Natural killer cell (primary cell): ENCODE results near the gene PHLPP1. TPM values are rescaled to one million over a fixed set of nuclear protein-coding genes. Genes with fewer than 3 reads are reported as not detected.
A peak's percentile ranks its signal among the peaks of the same experiment; 100 is the strongest.

Source experiments
- ATAC-seq, 3 donors: fragments of 150-1000 bp in 2 of 3; fragments of 200-7000 bp in 1 of 3; cut with Tn5 transposase; 1 replicate in 1 of 3; 2 replicates in 2 of 3; pipeline ENCODE4 v1.10.0; 2021; ENCODE audit warnings: mild to moderate bottlenecking in 2 of 3, moderate library complexity in 2 of 3
- DNase-seq, 2 donors: peaks; one replicate each; pipeline versions ENCODE4 v3.0.0 to v3.0.0-alpha.2; 2013 to 2021; ENCODE audit warnings: mixed read lengths in 1 of 2
- H3K27ac ChIP-seq: one replicate; pipeline ENCODE4 v1.5.1; 2013; ENCODE audit warnings: mild to moderate bottlenecking, low read length
- H3K27me3 ChIP-seq: one replicate; pipeline ENCODE4 v1.6.1; 2013; ENCODE audit warnings: low read length; ENCODE audit not compliant: control insufficient read depth, insufficient read depth
- H3K36me3 ChIP-seq: one replicate; pipeline ENCODE4 v1.6.1; 2013; ENCODE audit warnings: low read length; ENCODE audit not compliant: control insufficient read depth, insufficient read depth
- H3K4me1 ChIP-seq: one replicate; pipeline ENCODE4 v1.6.1; 2013; ENCODE audit warnings: low read length; ENCODE audit not compliant: control insufficient read depth, insufficient read depth
- H3K4me3 ChIP-seq: one replicate; pipeline ENCODE4 v1.5.1; 2013; ENCODE audit warnings: low read length
- H3K9me3 ChIP-seq: one replicate; pipeline ENCODE4 v1.6.1; 2013; ENCODE audit warnings: low read length; ENCODE audit not compliant: control insufficient read depth, insufficient read depth
- H3K27ac Mint-ChIP-seq, 2 donors: one replicate each; pipeline ENCODE4 v1.8.0; 2022; ENCODE audit warnings: mild to moderate bottlenecking in 2 of 2, mixed read lengths in 2 of 2, moderate library complexity in 1 of 2
- H3K27me3 Mint-ChIP-seq, 2 donors: one replicate each; pipeline ENCODE4 v1.8.0; 2022; ENCODE audit warnings: low read depth in 2 of 2, mixed read lengths in 2 of 2
- H3K36me3 Mint-ChIP-seq: one replicate; pipeline ENCODE4 v1.8.0; 2022; ENCODE audit warnings: mixed read lengths
- H3K4me1 Mint-ChIP-seq, 2 donors: one replicate each; pipeline ENCODE4 v1.8.0; 2022; ENCODE audit warnings: mixed read lengths in 2 of 2
- H3K4me3 Mint-ChIP-seq: one replicate; pipeline ENCODE4 v1.8.0; 2022; ENCODE audit warnings: mild to moderate bottlenecking, moderate library complexity, mixed read lengths
- H3K9me3 Mint-ChIP-seq, 2 donors: one replicate each; pipeline ENCODE4 v1.8.0; 2022; ENCODE audit warnings: mixed read lengths in 2 of 2
- CTCF ChIP-seq: fragments of 200-600 bp; IDR thresholded peaks from one replicate; pipeline ENCODE4 v1.8.0; 2022; ENCODE audit warnings: antibody characterized with exemption
- WGBS: methylation state at CpG from one replicate; pipeline ENCODE4 v1.1.7; 2013; ENCODE audit warnings: missing lambda C conversion rate; ENCODE audit not compliant: insufficient coverage; 5-methylcytosine and 5-hydroxymethylcytosine counted together
- intact Hi-C: fragments of 100-400 bp; cut with micrococcal nuclease; formaldehyde crosslinking; loops from one replicate; pipeline ENCODE4 v1.14.2; 2022
- total RNA-seq, 4 donors: library from RNA; stranded (reverse); fragments of 120-200 nt in 1 of 4; gene quantifications; one replicate each; pipeline versions ENCODE4 v1.2.3 to v1.2.4, GENCODE V29; 2013 to 2022

Gene PHLPP1
- 10 to 100 TPM; 12.1 to 14.8 (median 12.2) TPM for total RNA-seq
- total RNA-seq (2013), result 9.0 TPM

DNA sequence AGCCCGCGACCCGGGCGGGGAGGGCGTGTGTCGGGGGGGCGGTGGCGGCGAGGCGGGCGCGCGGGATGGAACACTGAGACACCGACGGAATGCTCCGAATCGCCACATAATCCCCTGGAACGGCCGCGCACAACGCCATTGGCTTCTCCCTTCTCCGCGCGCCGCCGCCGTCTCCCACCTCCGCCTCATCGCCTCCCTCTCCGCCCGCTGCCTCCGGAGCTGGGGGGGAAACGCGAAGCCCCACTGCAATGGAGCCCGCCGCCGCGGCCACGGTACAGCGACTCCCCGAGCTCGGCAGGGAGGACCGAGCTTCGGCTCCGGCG, at the start of gene PHLPP1:
TSS of gene PHLPP1 (plus strand) at position 106 of the 323 bp plus-strand sequence. CDS start at position 249, 143 bp downstream.
- H3K9me3 ChIP-seq, result no peaks in the 10 kb centered on the region
- DNase-seq (no peak), ATAC-seq (peak; percentile 22 to 45 (median 38))
- TF ChIP-seq CTCF, result no peak
- peak within 1 kb of the TSS; percentile 86 for H3K4me3 ChIP-seq
- H3K36me3 ChIP-seq, result no peaks in the 10 kb centered on the region
- Mint-ChIP-seq H3K4me3 (peak within 1 kb of the TSS; percentile 89), H3K9me3 (no peaks in the 10 kb centered on the region), H3K36me3 (no peaks in the 10 kb centered on the region), H3K27ac (peak within 1 kb of the TSS; percentile 92 to 94), H3K27me3 (no peaks in the 10 kb centered on the region), H3K4me1 (peaks cover 29 to 31% of the 10 kb centered on the region in 2 donors)
- intact Hi-C loops, result loop anchor here (5.0 to 10.0 kb wide), 6 partner anchors 67 to 707 kb away; partner anchors contain the start of genes PIGN, RELCH, VPS4B and ZCCHC2
- H3K4me1 ChIP-seq, result peaks cover 13% of the 10 kb centered on the region
- H3K27ac ChIP-seq, result peak within 1 kb of the TSS; percentile 92
- H3K27me3 ChIP-seq, result no peaks in the 10 kb centered on the region
- WGBS, result under 1% methylated on average over 46 of the region's 46 CpGs

GRCh38 chr18:62669225-62669624, 46.1 kb upstream of the PHLPP1 start:
- no peak for TF ChIP-seq CTCF
- no CpG with 5 or more reads among the region's 1 CpG for WGBS

DNA sequence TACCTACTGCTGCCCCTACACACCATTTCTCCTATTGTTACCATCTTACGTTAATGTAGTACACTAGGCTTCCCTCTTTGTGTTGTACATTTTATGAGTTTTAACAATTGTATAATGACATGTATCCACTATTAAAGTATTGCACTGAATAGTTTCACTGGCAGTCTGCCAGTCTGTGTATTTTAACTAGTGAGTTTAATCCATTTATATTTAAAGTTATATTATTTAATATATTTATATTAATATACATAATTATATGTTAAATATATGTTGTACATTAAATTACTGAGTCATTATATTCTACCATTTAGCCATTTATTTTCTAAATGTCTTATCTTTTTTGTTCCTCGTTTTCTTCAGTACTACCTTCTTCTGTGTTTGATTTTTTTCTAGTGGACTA, 44.8 kb upstream of the PHLPP1 start:
- DNase-seq, result no peak
- no peak for TF ChIP-seq CTCF
- H3K27ac ChIP-seq, result no peak overlapping the region
- Mint-ChIP-seq H3K36me3 (no peaks in the 10 kb centered on the region), H3K27me3 (peaks cover 0 to 8% of the 10 kb centered on the region in 2 donors), H3K4me3 (no peak overlapping the region), H3K27ac (no peak overlapping the region), H3K9me3 (no peaks in the 10 kb centered on the region), H3K4me1 (no peaks in the 10 kb centered on the region)
- no peak for ATAC-seq
- H3K9me3 ChIP-seq, result no peaks in the 10 kb centered on the region
- no peaks in the 10 kb centered on the region for H3K4me1 ChIP-seq
- H3K36me3 ChIP-seq, result no peaks in the 10 kb centered on the region
- H3K4me3 ChIP-seq, result no peak overlapping the region
- intact Hi-C loops, result no loop called here
- WGBS, result no CpG with 5 or more reads among the region's 2 CpGs
- H3K27me3 ChIP-seq, result no peaks in the 10 kb centered on the region

More at GRCh38 chr18:62669225-62669624, 46.1 kb upstream of the PHLPP1 start:
- Mint-ChIP-seq H3K4me3 (no peak overlapping the region), H3K36me3 (no peaks in the 10 kb centered on the region), H3K27me3 (peaks cover 0 to 4% of the 10 kb centered on the region in 2 donors), H3K4me1 (no peaks in the 10 kb centered on the region), H3K9me3 (no peaks in the 10 kb centered on the region), H3K27ac (no peak overlapping the region)
- no peaks in the 10 kb centered on the region for H3K36me3 ChIP-seq
- H3K27ac ChIP-seq, result no peak overlapping the region
- no peaks in the 10 kb centered on the region for H3K4me1 ChIP-seq
- H3K4me3 ChIP-seq, result no peak overlapping the region
- H3K9me3 ChIP-seq, result no peaks in the 10 kb centered on the region
- H3K27me3 ChIP-seq, result no peaks in the 10 kb centered on the region
- no peak for DNase-seq
- intact Hi-C loops, result no loop called here
- no peak for ATAC-seq

DNA sequence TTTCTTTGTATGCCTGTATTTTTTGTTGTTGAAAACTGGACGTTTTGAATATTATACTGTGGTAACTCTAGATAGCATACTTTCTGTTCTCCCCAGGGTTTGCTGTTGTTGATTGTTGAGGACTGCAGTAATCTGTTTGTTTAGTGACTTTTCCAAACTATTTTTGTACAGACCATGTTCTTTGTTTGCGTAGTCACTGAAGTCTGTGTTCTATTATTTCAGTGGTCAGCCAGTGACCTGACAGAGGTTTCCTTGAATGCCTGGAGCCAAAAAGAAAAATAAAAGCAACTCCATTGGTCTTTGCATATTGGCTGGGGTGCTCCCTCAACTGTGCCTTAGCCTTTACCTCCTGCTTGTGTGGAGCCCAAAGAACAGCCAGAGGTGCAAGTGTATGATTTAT, 42.7 kb upstream of the PHLPP1 start:
- no peaks in the 10 kb centered on the region for H3K4me1 ChIP-seq
- H3K27me3 ChIP-seq, result no peaks in the 10 kb centered on the region
- no peaks in the 10 kb centered on the region for H3K36me3 ChIP-seq
- intact Hi-C loops, result no loop called here
- no peak overlapping the region for H3K4me3 ChIP-seq
- H3K9me3 ChIP-seq, result no peaks in the 10 kb centered on the region
- H3K4me1 Mint-ChIP-seq, result no peaks in the 10 kb centered on the region
- H3K4me3 Mint-ChIP-seq, result no peak overlapping the region
- H3K9me3 Mint-ChIP-seq, result no peaks in the 10 kb centered on the region
- no peak for TF ChIP-seq CTCF
- no peak overlapping the region for H3K27ac Mint-ChIP-seq
- H3K27ac ChIP-seq, result no peak overlapping the region
- DNase-seq (no peak), ATAC-seq (no peak)
- no peaks in the 10 kb centered on the region for H3K36me3 Mint-ChIP-seq
- 70% methylated on average over 2 of the region's 2 CpGs for WGBS
- peaks cover 0 to 8% of the 10 kb centered on the region in 2 donors for H3K27me3 Mint-ChIP-seq
